WTC11 (cell line): ENCODE measurements around the gene GEMIN7. TPM values are rescaled to one million over a fixed set of nuclear protein-coding genes. Genes with fewer than 3 reads are reported as not detected.

Experiments
- ELF4 ChIP-seq: sonication (generic); formaldehyde crosslinking; IDR thresholded peaks from 2 replicates; pipeline ENCODE4 v1.8.1; 2022; ENCODE audit warnings: low read depth, mild to moderate bottlenecking, moderate library complexity, missing genetic modification reagents
- HMGXB4 ChIP-seq: sonication (generic); formaldehyde crosslinking; IDR thresholded peaks from 2 replicates; pipeline ENCODE4 v1.8.1; 2023; ENCODE audit warnings: mild to moderate bottlenecking, moderate library complexity, missing genetic modification reagents
- MXD4 ChIP-seq: fragments of 250-450 bp; sonication (Bioruptor Pico); IDR thresholded peaks from 2 replicates; pipeline ENCODE4 v1.8.0; 2021; ENCODE audit warnings: mild to moderate bottlenecking, moderate library complexity, borderline replicate concordance
- PRDM15 ChIP-seq: sonication (generic); formaldehyde crosslinking; IDR thresholded peaks from 2 replicates; pipeline ENCODE4 v1.8.0; 2022; ENCODE audit warnings: missing genetic modification reagents
- USF1 ChIP-seq: sonication (generic); formaldehyde crosslinking; IDR thresholded peaks from 2 replicates; pipeline ENCODE4 v1.8.0; 2022; ENCODE audit warnings: mild to moderate bottlenecking, missing genetic modification reagents
- ZNF396 ChIP-seq: fragments of 250-450 bp; sonication (Bioruptor Pico); IDR thresholded peaks from 2 replicates; pipeline ENCODE4 v1.8.0; 2021; ENCODE audit warnings: mild to moderate bottlenecking, moderate library complexity, borderline replicate concordance
- ZNF425 ChIP-seq: fragments of 250-450 bp; sonication (Bioruptor Pico); conservative IDR thresholded peaks from 2 replicates; pipeline ENCODE4 v1.9.0; 2021; ENCODE audit warnings: mild to moderate bottlenecking
- total RNA-seq: library from RNA; stranded (reverse); gene quantifications from 3 replicates; pipeline ENCODE4 v1.2.3, GENCODE V29; 2021
- TF ChIP-seq, protein P1 (sequence below): sonication (generic); formaldehyde crosslinking; IDR thresholded peaks from 2 replicates; pipeline ENCODE4 v1.8.0; 2023; ENCODE audit warnings: missing genetic modification reagents, mild to moderate bottlenecking, borderline replicate concordance
- TF ChIP-seq, protein P2 (sequence below): sonication (generic); formaldehyde crosslinking; IDR thresholded peaks from 2 replicates; pipeline ENCODE4 v1.8.0; 2022; ENCODE audit warnings: mild to moderate bottlenecking, missing genetic modification reagents
- TF ChIP-seq, protein P3 (sequence below): fragments of 250-450 bp; sonication (Bioruptor Pico); IDR thresholded peaks from 2 replicates; pipeline ENCODE4 v2.1.2; 2022; ENCODE audit warnings: mild to moderate bottlenecking, moderate library complexity

GEMIN7 gene
- total RNA-seq, 1 experiment from 2014 or later: 55.0 TPM

DNA sequence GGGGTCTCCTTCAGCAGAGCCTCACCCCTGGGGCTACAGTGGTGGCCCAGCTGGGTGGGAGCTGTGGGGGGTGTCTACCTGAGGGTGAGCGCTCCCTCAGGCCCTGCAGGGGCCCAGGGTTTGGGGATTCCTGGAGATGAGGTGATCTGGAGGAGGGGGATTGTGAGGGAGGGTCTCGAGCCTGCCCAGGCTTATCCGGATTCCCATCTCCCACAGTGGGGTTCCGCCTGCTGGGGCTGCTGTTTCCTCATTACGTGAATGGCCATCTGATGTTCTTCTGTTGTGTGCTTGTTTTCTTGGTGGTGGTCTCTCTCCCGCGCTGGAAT is 18.4 kb downstream of the GEMIN7 start (continued):
- TF ChIP-seq, protein P1, sequence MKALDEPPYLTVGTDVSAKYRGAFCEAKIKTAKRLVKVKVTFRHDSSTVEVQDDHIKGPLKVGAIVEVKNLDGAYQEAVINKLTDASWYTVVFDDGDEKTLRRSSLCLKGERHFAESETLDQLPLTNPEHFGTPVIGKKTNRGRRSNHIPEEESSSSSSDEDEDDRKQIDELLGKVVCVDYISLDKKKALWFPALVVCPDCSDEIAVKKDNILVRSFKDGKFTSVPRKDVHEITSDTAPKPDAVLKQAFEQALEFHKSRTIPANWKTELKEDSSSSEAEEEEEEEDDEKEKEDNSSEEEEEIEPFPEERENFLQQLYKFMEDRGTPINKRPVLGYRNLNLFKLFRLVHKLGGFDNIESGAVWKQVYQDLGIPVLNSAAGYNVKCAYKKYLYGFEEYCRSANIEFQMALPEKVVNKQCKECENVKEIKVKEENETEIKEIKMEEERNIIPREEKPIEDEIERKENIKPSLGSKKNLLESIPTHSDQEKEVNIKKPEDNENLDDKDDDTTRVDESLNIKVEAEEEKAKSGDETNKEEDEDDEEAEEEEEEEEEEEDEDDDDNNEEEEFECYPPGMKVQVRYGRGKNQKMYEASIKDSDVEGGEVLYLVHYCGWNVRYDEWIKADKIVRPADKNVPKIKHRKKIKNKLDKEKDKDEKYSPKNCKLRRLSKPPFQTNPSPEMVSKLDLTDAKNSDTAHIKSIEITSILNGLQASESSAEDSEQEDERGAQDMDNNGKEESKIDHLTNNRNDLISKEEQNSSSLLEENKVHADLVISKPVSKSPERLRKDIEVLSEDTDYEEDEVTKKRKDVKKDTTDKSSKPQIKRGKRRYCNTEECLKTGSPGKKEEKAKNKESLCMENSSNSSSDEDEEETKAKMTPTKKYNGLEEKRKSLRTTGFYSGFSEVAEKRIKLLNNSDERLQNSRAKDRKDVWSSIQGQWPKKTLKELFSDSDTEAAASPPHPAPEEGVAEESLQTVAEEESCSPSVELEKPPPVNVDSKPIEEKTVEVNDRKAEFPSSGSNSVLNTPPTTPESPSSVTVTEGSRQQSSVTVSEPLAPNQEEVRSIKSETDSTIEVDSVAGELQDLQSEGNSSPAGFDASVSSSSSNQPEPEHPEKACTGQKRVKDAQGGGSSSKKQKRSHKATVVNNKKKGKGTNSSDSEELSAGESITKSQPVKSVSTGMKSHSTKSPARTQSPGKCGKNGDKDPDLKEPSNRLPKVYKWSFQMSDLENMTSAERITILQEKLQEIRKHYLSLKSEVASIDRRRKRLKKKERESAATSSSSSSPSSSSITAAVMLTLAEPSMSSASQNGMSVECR (CRISPR knock-in tag): no peak
- TF ChIP-seq ZNF396: no peak
- TF ChIP-seq, protein P2, sequence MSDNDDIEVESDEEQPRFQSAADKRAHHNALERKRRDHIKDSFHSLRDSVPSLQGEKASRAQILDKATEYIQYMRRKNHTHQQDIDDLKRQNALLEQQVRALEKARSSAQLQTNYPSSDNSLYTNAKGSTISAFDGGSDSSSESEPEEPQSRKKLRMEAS (CRISPR knock-in tag): no peak
- TF ChIP-seq ZNF425 (CRISPR knock-in tag): no peak
- TF ChIP-seq USF1 (CRISPR knock-in tag): no peak
- TF ChIP-seq ELF4 (CRISPR knock-in tag): no peak
- no peak for TF ChIP-seq HMGXB4 (CRISPR knock-in tag)
- TF ChIP-seq PRDM15 (CRISPR knock-in tag): no peak
- TF ChIP-seq MXD4 (CRISPR knock-in tag): no peak
- TF ChIP-seq, protein P3, sequence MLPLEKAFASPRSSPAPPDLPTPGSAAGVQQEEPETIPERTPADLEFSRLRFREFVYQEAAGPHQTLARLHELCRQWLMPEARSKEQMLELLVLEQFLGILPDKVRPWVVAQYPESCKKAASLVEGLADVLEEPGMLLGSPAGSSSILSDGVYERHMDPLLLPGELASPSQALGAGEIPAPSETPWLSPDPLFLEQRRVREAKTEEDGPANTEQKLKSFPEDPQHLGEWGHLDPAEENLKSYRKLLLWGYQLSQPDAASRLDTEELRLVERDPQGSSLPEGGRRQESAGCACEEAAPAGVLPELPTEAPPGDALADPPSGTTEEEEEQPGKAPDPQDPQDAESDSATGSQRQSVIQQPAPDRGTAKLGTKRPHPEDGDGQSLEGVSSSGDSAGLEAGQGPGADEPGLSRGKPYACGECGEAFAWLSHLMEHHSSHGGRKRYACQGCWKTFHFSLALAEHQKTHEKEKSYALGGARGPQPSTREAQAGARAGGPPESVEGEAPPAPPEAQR: no peak
